Measurements from ENCODE around the gene AARS2. TPM values are rescaled to one million over a fixed set of nuclear protein-coding genes. Genes with fewer than 3 reads are reported as not detected.

The AARS2 gene
- total and polyA plus RNA-seq, 11 donors: 4.1 to 9.8 (median 7.6) TPM

- WGBS, 4 donors: 78 to 91% (median 86%) methylated on average over 6 to 7 of the region's 7 CpGs
- TF ChIP-seq POLR2A (IDR thresholded peaks at IDR 0.05): no peak
- TF ChIP-seq, protein P1, sequence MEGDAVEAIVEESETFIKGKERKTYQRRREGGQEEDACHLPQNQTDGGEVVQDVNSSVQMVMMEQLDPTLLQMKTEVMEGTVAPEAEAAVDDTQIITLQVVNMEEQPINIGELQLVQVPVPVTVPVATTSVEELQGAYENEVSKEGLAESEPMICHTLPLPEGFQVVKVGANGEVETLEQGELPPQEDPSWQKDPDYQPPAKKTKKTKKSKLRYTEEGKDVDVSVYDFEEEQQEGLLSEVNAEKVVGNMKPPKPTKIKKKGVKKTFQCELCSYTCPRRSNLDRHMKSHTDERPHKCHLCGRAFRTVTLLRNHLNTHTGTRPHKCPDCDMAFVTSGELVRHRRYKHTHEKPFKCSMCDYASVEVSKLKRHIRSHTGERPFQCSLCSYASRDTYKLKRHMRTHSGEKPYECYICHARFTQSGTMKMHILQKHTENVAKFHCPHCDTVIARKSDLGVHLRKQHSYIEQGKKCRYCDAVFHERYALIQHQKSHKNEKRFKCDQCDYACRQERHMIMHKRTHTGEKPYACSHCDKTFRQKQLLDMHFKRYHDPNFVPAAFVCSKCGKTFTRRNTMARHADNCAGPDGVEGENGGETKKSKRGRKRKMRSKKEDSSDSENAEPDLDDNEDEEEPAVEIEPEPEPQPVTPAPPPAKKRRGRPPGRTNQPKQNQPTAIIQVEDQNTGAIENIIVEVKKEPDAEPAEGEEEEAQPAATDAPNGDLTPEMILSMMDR (IDR thresholded peaks at IDR 0.05): no peak
- H3K36me3 ChIP-seq: peaks cover 0 to 54% (median 48%) of the 10 kb centered on the region in 9 donors
These were observed 12.8 kb downstream of the AARS2 start for GRCh38 chr6:44300292-44300823.

DNA sequence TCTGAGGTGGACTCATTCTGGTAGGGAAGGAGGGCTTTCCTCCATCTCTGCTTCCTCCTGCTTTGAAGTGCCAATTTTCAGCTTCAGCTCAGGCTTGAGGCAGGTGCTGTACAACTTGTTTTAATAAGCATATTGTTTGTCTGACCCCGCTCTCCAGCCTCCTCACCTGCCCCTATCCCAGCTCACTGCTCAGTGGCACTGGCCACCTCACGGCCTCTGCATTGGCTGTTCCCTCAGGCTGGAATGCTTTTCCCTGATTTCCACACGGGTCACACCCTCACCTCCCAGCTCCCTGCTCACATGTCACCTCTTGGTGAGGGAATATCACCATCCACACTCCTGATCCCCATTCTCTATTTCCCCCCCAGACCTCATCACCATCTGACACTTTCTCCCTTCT lies 14.3 kb downstream of the AARS2 start:
- Histone ChIP-seq H3K27ac (no peak overlapping the region), H3K9me3 (no peaks in the 10 kb centered on the region), H3K36me3 (peaks cover 0 to 39% (median 33%) of the 10 kb centered on the region in 9 donors), H3K4me3 (no peak overlapping the region), H3K27me3 (peaks cover 11 to 41% (median 32%) of the 10 kb centered on the region in 9 donors), H3K4me1 (peaks cover 0 to 18% (median 13%) of the 10 kb centered on the region in 12 donors)
- TF ChIP-seq, protein P1 (IDR thresholded peaks at IDR 0.05): no peak
- no peak for TF ChIP-seq POLR2A (IDR thresholded peaks at IDR 0.05)
- WGBS, 4 donors: 85 to 91% (median 89%) methylated on average over 3 of the region's 3 CpGs
- no peak for ATAC-seq
- intact Hi-C loops (cut with DNase I): no loop called here
- no peak for DNase-seq

More at GRCh38 chr6:44300292-44300823, 12.8 kb downstream of the AARS2 start:
- ATAC-seq (no peak), DNase-seq (no peak)
- Histone ChIP-seq H3K4me1 (peaks cover 0 to 18% (median 13%) of the 10 kb centered on the region in 12 donors), H3K4me3 (no peak overlapping the region), H3K27me3 (peaks cover 4 to 26% (median 22%) of the 10 kb centered on the region in 9 donors), H3K9me3 (no peaks in the 10 kb centered on the region), H3K27ac (no peak overlapping the region)
- intact Hi-C loops (cut with DNase I): loop anchor here in 2 of 10 donors (5.0 kb wide), 1 partner anchor 33 kb away; the partner anchor contains the start of gene NFKBIE (in 2 of the 2)

DNA sequence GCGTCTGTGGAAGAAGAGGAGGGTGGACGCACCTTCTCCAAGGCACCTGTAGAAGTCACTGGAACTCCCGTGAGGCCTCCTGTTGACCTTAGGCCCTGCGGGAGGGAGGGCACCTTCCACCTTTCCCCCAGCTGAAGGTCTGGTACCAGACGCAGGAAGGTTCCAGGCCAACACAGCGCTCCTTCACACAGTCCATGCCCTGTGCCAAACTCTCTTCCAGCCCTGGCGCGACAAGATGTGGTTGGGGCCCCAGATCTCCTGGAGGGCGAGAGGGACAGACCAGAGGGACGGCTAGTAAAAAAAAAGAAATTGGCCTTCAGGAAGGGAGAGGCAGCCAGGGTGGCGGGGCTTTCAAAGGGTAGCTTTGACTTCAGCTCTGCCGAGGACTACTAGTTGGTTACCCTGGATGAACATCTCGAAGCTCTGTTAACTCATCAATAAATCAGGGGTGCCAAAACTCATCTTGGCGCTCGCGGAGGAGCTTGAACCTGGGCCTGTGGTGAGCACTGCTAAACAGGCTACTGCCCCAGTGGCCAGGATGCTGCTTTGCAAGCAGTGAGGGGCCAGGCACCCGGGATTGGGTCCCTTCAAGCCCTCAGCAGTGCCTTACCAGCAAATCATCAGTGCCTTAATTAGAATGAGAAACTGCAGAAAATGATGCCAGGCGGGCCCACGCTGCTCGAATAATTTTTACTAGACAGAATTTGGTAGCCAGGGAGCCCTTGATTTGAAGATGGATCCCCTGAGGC lies 14.9 kb downstream of the AARS2 start:
- Histone ChIP-seq H3K27ac (no peak overlapping the region), H3K9me3 (no peaks in the 10 kb centered on the region), H3K4me1 (peaks cover 0 to 18% (median 13%) of the 10 kb centered on the region in 12 donors), H3K4me3 (peak overlapping the region in 4 of 12 donors; percentile 55 to 63 (median 58)), H3K27me3 (peaks cover 11 to 47% (median 35%) of the 10 kb centered on the region in 9 donors), H3K36me3 (peaks cover 0 to 33% (median 27%) of the 10 kb centered on the region in 9 donors)
- DNase-seq (no peak), ATAC-seq (peak in 3 of 4 donors; percentile 10 to 28 (median 14))
- intact Hi-C loops (cut with DNase I): no loop called here
- TF ChIP-seq, protein P1 (IDR thresholded peaks at IDR 0.05): no peak
- TF ChIP-seq POLR2A (IDR thresholded peaks at IDR 0.05): no peak
- WGBS, 4 donors: 39 to 51% (median 41%) methylated on average over 13 to 20 of the region's 20 CpGs
